Endometrium (tissue), 2 donors: ENCODE data around the gene OPRM1.

Experiments
- FAIRE-seq: peaks from 2 replicates; lab custom pipeline; 2012; peaks lifted over from hg19 to GRCh38; lab: Jason Lieb, UNC
- donor health status: control.
- donor health status: control.

The OPRM1 gene

DNA sequence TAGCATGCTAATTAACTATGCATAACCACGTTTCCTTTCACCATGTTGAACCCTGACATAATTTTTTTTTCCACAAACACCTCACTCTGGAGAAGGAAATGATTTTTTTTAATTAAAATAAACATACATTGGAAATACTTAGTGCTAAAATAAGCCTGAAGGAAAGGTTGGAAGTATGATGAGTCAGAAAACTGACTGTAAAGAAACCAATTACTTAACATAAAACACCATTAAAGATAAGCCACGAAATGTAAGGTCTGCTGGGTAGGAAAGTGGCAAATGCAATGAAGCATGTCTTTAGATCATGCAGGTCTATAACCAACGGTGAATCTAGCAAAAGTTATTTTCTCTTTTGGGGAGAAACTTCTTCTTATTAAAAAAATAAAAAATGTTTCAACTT is 47.5 kb downstream of the OPRM1 start:
- no peak for FAIRE-seq

DNA sequence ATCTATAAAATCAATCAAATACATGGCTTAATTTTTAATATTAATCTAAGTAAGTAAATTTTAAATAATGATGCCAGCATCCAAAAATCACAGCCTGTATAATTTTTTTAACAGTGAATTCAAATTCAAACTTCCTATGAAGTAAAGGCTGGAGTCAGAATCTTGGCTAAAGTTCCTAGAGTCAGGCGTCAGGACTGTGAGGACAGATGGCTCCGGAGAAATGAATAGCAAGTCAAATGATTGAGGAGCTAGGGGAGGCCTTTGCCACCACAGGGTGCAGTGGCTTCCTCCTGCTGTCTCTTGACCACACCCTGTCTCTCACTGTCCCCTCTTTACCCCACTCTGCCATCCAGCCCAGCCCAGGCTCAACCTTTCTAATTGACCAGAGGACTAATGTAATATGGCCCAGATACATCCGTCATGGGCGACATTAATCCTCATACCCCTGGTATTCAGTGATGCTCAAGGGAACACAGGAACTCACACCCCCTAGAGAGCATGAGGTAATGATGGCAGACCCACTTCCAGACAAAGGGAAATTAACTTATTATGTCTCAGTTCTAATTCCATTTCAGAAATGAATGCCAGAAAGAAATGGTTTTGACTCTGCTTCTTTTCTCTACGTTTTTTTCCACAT is 53.4 kb downstream of the OPRM1 start:
- no peak for FAIRE-seq

DNA sequence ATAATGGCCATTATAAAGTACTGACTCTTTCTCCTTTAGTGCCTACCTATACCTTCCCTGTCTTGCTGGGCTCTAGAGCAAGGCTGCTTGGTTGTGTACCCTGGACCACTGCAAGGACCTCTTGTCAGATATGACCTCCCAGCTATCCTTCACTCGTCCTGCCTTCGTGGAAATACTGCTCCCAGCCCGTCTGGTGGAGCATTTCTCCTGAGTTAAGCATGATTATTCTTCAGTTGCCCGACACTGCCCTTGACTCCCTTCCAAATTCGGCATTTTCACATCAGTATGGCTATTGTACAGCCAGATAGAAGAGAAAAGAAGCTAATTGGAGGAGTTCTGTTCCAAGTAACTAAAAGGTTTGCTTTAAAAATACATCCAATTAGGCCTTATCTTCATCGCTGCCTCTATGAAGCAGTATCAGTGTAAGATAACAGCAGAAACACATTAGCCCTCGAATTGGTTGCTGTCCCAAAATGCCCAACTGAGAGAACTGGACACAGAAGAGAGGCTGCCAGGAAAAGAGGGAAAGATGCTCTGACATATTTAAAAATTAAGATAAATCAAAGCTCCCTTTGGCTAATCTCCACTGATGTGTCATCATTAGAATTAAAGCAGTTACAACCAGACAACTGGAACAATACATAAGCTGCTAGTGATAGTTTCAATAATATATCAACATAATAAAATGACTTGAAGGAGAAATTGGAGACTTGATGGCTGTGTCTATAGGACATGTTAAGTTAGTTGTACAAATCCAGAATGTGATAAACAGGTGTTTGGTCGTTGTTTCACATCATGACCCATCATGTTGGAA is 54.4 kb downstream of the OPRM1 start:
- FAIRE-seq: no peak

DNA sequence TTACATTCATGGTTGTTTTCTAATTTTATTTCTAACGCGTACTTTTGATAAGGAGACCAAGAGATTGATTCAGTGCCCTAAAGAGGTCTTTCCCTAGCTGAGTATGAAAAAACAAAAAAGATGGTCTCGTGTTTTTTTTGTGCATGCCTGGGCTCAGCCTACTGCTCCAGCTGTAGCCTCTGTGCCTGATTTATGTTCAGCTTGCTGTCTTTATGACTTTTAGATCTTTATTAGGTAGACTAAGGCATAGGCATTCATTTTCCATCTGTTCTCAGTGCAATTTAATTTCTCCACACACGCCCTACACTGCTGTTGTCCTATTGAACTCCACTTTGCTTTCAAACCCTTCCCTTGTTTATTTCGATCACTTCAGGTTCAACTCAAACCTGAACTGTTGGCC is 56.5 kb downstream of the OPRM1 start:
- FAIRE-seq: no peak

DNA sequence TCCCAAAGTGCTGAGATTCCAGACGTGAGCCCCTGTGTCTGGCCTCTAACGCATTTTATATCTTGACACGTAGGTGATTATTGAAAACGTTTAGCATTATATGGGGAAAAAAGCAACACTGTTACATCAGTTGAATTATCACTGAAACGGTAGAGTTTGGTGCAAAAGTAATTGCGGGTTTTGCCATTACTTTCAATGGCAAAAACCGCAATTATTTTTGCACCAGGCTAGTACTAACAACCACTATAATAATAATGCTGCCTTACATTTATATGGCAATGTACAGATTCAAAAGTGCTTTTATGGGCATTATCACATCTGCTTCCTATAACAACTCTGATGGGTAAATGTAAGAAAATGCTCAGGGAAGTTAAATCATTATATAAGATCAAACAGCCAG is 57.3 kb downstream of the OPRM1 start:
- FAIRE-seq: no peak

DNA sequence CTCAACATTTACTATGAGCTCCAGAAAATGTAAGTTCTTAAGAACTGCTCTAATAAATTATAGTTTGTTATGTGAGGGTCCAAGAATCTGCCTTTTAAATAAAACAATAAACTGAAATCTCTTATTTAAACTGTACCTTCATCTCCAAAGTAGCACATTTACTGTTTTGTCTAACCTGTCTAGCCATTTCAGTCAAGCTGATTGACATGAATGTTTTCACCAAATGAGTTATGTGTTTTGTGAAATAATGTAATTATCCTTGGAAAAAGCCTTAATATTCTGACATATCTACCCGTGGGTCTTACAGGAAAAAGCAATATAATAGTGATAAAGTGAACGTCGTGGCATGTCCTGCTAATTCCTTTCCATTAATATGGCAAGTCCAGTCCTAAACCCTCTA is 57.8 kb downstream of the OPRM1 start:
- no peak for FAIRE-seq

DNA sequence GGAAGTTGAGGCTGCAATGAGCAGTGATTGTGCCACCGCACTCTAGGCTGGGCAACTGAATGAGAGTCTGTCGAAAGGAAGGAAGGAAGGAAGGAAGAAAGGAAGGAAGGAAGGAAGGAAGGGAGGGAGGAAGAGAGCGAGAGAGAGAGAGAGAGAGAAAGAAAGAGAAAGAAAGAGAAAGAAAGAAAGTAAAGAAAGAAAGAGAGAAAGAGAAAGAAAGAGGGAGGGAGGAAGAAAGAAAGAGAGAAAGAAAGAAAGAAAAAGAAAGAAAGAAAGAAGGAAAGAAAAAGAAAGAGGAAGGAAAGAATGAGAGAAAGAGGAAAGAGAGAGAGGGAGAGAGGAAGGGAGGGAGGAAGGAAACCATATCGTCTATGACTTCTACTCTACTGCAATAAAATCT is 60.2 kb downstream of the OPRM1 start:
- no peak for FAIRE-seq

DNA sequence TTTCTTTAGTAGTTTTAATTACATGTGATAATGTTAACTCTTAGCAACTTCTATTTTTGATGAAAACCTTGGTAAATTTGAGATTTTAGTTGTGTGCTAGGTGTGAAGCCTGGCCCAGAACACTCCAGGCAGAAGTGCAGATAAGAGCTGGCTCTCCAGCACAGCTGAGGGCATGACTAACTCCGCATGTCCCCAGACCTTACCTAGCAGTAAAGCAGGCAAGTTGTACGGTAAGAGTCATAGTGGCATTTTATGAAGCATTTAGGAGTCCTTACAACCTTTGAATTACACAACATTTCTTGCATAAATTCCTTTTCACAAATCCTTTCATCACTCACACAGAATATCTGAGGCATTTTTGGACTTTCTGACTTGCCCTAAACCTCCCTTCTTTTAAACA is 67.2 kb downstream of the OPRM1 start:
- no peak for FAIRE-seq

DNA sequence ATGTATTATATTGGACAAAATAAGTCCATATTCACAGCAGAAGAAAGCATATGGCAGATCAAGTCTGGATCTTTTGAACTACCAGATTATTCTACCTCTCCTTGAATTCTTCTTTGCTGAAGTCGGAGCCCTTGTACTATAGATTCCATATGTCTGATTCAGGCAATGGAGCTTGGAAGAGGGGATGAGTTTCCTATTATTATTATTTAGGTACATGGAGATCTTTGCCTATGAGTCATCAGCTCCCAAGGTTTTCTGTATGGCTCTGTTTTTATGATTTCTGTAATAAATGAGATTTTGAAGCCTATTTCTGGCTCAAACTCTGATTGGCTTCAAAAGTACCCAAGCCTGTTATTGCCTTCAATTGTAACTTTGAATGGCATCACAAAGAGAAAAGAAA is 72.0 kb downstream of the OPRM1 start:
- no peak for FAIRE-seq

DNA sequence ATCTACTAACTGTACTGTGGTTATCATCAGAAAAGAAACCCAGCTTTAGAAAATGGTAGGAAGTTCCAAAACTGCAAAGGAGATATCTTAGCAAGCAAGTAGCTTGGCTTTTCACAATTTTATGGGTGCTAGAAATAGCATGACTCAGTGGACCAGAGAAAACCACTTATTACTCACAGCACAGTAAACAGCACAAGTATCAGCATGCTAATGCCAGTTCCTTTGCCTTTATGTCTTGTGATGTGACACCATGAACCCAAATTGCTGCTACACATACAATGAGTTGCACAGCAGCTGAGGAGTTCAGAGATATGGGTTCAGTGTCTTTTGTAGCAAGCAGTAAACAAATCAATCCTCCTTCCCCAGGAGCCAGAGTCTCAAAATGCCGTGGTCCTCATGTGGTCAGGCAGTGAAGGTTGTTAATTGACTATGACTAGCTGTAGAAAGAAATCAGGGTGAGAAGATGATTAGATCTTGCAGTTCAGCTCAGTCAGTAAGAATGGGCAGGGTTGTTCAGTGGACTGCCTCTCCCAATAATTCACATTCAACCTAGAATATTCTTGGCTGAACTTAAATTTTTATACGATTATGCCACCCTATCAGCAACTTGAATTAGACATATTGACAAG is 73.3 kb downstream of the OPRM1 start:
- FAIRE-seq: no peak

DNA sequence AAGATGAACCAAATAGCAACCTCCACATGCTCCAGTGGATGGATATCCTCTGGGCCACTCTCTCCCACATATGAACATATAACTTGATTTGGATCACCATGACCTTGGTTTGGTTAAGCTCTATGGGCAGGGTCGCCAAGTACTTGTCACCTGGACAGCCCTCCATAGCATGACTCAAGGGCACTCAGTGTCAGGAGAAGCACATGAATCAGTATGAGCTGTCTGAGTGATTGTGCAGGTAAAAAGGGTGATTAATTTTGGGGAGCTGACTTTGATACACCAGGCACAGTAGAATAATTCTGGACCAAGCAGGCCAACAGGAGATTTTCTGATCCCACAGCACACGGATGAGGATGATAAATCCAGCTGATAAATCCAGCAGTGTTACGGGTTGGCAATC is 74.4 kb downstream of the OPRM1 start:
- FAIRE-seq: no peak

DNA sequence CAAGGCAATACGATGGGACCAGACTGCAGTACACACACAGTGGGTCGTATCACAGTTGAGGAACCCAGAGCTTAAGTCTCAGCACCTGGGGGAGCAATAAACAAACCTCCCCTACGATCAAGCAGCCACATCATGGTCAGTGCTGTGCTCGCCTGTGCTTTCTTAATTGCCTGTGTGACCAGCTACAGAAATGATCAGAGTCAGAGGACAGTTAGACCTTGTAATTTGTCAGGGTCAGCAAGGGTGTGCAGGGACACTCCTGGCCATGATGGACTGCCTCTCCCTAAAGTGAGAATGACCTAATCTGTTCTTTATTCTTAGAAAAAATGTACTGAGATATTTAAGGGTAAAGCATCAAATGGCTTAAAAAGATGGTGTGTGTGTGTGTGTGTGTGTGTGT is 78.4 kb downstream of the OPRM1 start:
- FAIRE-seq: no peak

DNA sequence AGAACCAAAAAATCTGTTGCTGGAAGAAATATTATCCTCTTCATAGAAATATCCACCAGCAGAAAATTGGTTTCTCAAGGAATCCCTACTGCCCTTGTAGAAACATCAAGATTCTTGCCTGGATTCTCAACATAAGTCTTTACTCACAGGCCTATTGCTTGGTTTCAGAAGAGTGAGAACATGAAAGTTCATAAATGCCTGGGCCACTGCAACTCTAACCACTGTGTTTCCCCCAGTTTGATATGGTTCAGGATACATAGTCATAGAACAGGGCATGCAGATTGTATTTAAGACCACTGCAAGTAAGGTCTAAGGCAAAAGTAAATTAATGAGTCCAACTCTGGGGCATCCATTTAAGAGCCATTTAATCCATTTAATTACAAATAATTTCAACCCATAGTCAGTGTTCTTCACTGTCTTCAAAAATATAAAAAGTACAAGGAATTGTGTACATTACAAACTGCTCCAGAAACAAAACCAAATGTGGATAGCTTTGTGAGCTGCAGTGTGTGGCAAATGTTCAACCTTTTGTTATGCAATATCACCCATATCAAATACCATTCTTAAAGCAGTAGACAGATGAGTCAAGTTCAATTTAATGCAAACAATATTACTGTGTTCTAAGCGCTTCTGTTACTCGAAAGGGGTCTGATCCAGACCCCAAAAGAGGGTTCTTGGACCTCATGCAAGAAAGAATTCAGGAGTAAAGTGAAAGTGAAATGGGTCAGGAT is 83.3 kb downstream of the OPRM1 start:
- no peak for FAIRE-seq

DNA sequence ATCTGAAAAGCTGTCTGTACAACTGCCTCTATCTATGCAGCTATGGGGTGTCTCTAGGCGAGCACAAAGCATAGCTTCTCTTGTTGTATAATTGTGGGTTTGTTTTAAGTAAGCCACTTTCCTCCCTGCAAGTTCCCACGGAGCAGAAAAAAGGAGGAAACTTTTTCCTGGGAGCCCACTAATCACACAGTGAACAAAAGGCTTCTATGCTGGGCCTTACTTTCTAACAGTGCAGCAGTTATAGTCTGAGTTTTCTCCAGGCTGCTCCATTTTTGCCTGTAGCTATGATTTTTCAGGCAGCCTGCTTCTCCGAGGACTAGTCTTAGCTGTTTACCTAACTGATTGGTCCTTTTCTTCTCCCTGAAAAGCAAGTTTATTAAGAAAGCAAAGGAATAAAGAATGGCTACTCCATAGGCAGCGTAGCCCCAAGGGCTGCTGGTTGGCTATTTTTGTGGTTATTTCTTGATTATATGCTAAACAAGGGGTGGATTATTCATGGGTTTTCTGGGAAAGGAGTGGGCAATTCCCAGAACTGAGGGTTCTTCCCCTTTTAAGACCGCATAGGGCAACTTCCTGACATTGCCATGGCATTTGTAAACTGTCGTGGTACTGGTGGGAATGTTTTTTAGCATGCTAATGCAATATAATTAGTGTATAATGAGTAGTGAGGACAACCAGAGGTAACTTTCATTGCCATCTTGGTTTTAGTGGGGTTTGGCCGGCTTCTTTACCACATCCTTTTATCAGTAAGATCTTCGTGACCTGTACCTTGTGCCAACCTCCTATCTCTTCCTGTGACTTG is 84.3 kb downstream of the OPRM1 start:
- no peak for FAIRE-seq

DNA sequence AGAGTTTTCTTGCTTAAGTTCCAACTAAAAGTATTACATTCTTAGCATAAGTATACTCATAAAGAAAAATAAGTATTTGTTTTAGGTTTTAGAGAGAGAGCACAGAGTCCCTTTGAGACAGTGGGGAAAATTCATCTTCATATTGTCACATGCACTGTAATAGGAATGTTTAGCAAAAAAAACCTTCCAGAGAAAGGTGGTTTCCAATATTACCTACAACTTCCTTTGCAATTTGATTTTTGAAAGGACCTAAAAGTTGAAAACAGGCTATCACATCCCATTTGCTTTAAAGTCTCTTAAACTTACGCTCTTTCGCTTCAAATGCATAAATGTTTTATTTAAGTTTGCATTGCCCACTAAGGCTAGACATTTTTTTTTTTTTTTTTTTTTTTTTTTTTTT is 86.4 kb downstream of the OPRM1 start:
- no peak for FAIRE-seq

DNA sequence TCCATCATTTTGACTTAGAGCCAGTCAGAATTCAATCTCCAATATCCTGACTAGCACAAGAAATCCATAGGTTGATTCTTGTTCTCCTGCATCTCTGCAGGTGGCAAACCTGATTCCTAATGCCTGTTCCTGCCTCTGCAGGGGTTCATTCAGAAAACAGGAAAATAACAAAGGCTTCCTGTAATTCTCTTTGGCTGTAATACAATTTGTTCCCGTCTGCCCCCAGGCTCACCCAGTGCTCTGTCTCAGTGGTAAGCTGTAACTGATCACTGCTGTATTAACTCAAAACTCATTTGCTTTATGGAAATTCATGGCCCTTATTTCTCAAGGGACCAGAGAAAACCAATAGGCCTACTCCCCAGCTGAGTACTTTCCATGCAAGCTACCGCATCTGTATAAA is 88.6 kb downstream of the OPRM1 start:
- FAIRE-seq: no peak

DNA sequence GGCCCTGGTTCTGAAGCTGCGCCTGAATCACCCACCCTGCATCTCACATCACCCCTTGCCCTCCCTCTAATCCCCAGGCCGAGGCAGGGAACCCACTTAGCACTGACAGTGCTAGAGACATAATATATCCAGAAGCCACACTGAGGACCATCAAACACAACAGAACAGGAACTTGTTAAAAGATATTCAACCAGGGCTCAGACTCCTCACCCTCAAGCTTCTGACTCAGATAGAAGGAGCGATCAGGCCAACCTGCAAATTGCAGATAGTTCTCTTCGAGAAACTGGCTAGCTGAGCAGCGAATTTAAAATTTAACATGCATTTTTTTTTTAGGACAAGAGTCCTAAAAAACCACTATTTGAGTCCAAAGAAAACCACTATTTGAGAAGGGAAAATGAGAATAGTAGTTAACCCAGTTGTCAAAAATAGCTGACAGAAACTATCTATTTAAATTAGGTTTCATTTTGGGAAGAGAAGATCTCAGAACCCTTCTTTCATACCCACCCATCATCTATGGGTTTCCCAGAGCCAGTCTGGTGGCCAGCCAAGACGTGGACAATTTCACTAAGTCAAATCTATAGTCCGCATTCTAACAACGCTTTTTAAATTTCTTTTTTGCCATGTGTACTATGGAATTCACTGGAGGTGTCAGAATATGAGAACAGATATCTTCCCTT is 95.6 kb downstream of the OPRM1 start:
- no peak for FAIRE-seq

DNA sequence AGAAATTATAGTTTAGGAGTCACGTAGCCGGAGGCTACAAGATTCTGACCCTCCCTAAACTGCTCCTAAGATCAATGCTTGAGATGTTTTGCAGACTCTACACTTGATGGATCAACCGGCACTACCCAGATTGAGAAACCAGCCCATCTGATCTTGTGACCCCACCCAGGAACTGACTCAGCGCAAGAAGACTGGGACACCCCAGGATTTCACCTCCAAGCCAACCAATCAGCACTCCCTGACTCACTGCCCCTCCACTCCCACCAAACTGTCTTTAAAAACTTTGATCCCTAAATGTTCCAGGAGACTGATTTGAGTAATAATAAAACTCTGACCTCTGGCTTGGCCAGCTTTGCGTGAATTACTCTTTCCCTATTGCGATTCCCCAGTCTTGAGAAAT is 99.8 kb downstream of the OPRM1 start:
- no peak for FAIRE-seq

DNA sequence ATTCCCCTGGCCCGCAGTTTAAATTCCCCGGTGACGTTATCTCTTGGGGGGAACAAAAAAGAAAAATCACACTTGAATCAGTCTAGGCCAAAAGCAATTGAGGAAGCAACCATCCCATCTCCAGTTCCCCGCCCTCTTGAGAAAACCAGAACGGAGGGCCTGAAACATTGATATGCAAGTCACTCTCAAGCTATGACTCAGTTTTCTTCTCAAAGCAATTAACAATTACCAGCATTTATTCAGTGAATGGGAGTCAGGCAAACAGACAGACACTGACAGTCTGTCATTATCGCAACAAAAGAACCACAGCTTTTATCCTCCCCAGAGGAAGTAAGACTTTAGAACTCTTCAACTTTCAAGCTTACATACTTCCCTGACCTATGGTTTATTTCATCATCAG is 100.9 kb downstream of the OPRM1 start:
- no peak for FAIRE-seq

DNA sequence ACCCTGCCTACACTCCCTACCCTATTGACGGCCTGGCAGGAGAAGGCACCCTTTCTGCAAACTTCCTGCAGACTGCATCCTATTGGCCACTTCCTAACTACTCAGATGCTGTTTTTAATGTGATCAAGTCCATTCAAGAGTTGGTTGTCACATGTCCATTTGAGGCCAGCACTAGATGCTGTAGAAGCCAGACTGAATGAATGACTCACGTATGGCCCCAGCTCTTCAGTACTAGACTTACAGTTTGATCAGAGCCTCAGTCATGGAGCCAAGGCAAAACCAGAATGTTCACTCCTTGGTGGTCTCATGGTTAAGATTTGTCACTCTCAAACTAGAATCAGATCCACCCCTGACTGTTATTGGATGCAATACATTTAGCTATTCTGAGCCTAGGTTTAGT is 101.7 kb downstream of the OPRM1 start:
- FAIRE-seq: no peak

DNA sequence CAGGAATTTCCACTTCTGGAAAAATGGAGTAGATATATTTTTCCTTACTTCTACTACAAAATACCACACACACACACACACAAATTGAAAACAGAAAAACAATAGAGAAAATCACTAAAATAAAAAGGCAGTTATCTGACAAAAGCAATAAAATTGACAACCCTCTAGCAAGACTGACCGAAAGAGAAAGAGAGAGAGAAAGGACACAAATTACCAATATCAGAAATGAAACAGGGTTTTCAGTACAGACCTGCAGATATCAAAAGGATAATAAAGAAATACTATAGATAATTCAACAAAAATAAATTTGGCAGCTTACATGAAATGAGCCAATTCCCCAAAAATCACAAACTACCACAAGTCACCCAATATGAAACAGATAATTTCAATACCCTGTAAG is 104.7 kb downstream of the OPRM1 start:
- no peak for FAIRE-seq
